ENCODE data around the gene RANBP17.
"Not testable (repeated sequence)": the region's sequence is repeated elsewhere in the genome, so short reads cannot be mapped to it uniquely, and the experiment has no call there.

Gene RANBP17

DNA sequence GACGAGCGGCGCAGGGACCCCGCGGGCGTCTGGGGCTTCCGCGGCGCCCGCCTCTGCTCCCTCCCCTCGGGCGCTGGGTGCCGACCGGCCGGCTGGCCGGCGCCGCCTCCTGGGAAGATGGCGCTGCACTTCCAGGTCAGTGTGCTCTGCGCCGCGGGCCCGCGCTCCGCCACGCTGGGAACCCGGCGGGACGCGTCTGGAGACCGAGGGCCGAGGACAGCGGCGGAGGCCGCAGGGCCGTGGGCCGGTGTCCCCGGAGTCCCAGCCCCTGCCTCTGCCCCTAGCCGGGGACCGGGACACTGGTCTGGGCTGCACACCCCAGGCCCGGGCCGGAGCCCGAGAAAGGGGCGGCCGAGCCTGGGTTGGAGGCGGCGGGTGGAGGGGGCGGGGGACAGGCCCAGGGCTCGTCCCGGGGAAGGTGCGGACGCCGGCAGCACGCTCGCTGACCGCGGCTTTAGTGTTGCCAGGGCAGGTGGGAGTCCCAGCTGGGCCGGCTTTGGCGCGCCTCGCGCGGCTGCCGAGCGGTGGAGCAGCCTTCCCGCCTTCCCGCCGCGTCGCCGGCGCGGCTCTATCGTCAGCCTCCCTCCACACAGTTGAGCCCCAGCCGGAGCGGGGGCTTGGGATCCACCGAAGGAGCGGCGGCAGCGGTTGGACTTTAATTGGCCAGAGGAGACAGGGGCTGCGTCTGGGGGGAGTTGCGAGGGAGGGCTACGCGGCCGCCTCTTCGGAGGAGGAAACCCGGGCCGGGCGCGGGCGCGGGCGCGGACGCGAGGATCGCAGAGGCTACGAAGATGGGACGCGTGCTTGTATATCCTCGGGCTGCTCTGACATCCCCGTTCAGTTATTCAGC is at the start of gene RANBP17:
TSS of gene RANBP17 (plus strand) at position 102 of the 850 bp plus-strand sequence.
- FAIRE-seq (peak; percentile 87), DNase-seq (ENCODE audit: insufficient read length, low spot score) (peak; percentile 80)

GRCh38 chr5:170813231-170813630 is 48.6 kb upstream of the RANBP17 start:
- DNase-seq (ENCODE audit: insufficient read length, low spot score) (no peak), FAIRE-seq (no peak)

DNA sequence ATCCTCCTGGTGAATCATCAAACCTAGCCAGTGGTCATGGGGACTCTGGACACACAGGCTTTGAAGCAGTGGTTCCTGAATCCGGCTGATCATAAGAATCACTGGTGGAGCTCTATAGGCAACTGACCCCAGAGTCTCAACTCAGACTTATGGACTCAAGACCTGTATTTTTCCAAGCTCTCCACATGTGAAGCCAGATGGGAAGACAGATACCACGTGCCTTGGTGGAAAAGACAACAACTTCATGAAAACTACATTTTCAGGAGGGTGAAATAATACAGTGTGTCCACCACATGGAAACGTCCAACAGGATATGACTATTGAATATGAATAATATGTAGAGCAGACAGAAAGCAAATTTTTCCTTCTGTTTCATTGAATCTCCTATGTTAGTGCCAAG is 44.6 kb upstream of the RANBP17 start:
- FAIRE-seq, result no peak
- DNase-seq (ENCODE audit: insufficient read length, low spot score), result no peak

- FAIRE-seq, result no peak
Measured at GRCh38 chr5:170818232-170818631, 43.6 kb upstream of the RANBP17 start.

GRCh38 chr5:170819824-170820223 is 42.0 kb upstream of the RANBP17 start:
- DNase-seq (ENCODE audit: insufficient read length, low spot score) (no peak), FAIRE-seq (no peak)

More at GRCh38 chr5:170818232-170818631, 43.6 kb upstream of the RANBP17 start:
- no peak for DNase-seq (ENCODE audit: insufficient read length, low spot score)

DNA sequence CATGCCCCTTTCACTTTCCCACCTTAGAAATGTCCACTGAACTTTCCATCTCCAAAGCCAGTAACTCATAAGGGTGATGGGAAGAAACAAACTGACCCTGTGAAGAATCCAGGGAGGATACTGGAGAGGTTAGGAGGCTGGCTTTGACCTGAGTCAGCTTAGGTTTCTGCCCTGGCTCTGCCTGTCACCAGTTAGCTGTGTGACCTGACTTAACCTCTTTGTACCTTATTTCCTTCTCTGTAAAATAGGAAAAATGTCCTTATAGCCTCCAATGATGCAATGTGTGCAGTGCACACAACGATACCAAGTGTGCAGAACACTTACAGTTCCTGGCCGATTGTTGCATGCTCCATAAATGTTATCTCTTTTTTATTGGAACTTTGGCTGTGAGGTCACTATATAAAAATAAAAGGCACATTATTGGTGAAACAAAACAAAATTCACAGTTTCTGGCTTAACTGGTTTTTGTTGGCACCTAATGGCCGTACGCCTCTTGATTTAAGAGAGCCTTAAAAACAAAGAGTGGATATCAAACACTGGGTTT is 40.5 kb upstream of the RANBP17 start:
- DNase-seq (ENCODE audit: insufficient read length, low spot score) (no peak), FAIRE-seq (no peak)

DNA sequence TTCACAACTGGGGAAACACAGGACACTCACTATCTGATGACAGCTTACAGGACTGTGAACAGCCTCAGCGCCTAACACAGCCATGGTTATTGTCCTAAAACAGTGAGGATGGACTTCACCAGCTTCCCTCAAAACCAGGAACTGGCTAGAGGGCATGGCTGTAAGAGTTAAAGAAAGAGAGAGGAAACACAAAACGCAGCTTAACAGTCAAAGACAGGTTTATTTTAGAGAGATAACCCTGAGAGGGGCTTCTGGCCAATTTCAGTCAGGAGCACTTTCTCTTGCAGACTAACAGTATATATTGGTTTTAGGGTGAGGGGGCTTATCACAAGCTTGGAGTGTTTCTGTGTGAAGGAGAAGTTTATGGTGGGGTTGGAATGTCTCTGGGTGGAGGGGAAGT is 35.7 kb upstream of the RANBP17 start:
- no peak for FAIRE-seq
- no peak for DNase-seq (ENCODE audit: insufficient read length, low spot score)

DNA sequence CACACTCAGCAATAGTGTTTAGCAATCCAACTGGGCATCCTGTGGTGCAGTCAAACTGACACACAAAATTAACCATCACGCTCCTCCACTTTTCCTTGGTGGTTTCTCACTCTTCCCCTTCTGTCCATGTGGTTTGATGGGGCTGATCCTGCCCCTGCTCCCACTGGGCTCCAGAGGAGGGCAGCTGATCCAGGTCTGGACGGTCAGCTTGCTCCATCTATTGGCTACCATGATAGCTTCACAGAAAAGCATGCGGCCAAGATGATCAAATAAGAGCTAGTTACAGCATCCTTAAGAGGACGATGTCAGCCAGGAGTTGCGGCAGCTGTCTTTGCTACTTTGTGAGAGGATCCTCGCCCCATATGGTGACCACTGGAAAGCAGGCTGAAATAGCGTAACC is 29.6 kb upstream of the RANBP17 start:
- FAIRE-seq (no peak), DNase-seq (ENCODE audit: insufficient read length, low spot score) (no peak)

DNA sequence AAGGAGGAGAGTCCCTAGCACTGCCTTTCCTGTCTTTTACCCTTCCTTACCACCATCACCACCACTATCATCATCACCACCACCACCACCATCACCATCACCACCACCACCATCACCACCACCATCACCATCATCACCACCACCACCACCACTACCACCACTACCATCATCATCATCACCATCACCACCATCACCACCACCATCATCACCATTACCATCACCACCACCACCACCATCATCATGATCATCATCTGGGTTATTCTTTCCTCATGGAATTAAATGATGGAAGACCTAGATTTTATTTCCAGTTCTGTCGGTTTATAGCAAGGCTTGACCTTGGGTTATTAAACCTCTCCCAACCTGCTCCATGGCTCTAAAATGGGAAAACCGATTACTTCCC is 27.8 kb upstream of the RANBP17 start:
- FAIRE-seq, result peak; percentile 99
- DNase-seq (ENCODE audit: insufficient read length, low spot score), result not testable (repeated sequence)

- DNase-seq (ENCODE audit: insufficient read length, low spot score) (no peak), FAIRE-seq (no peak)
Measured at GRCh38 chr5:170836226-170836625, 25.6 kb upstream of the RANBP17 start.

DNA sequence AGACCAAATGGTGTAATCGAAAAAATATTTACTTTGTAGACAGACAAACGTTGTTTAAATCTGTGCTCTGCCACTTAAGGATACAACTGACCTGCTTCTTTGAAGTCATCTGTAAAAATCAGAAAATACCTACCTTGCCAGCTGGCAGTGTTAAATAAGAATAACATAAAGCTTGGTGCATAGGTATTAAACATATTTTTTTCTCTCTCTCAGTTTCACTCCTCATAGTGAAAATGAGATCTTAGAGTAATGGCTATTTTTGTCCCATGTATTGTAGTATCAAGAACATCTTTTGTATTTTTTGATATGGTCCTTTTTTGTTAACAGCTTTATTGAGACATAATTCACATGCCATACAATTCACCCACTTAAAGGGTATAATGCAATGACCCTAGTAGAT is 17.9 kb upstream of the RANBP17 start:
- DNase-seq (ENCODE audit: insufficient read length, low spot score), result no peak
- no peak for FAIRE-seq

DNA sequence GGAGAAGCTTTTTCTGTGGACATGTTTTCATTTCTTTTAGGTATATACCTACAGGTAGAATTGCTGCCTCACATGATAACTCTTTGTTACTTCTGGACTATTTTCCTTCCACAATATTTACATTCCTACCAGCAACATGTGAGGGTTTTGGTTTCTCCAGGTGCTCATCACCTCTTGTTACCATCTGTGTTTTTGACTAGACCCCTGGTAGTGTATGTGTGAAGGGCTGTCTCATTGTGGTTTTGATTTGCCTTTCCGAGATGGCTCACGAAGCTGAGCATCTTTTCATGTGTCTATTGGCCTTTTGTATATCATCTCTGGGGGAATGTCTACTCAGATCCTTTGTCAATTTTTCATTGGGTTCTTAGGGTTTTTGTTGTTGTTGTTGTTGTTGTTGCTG is 17.2 kb upstream of the RANBP17 start:
- no peak for DNase-seq (ENCODE audit: insufficient read length, low spot score)
- FAIRE-seq, result no peak

GRCh38 chr5:170846416-170846815 is 15.4 kb upstream of the RANBP17 start:
- FAIRE-seq, result no peak

DNA sequence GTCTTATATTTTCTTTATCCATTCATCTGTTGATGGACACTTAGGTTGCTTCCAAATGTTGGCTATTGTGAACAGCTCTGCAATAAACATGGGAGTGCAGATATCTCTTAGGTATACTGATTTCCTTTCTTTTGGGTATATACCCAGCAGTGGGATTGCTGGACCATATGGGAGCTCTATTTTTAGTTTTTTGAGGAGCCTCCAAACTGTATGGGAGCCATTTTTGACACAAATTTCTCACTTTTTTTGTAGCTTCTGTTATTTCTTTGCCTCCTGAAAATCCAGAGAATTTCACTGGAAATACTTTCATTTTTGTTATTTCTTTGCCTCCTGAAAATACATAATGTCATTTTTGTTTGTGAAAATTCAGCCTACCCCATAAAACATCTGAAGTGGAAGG is 15.0 kb upstream of the RANBP17 start:
- FAIRE-seq (no peak), DNase-seq (ENCODE audit: insufficient read length, low spot score) (no peak)

More at GRCh38 chr5:170846416-170846815, 15.4 kb upstream of the RANBP17 start:
- DNase-seq (ENCODE audit: insufficient read length, low spot score), result no peak

DNA sequence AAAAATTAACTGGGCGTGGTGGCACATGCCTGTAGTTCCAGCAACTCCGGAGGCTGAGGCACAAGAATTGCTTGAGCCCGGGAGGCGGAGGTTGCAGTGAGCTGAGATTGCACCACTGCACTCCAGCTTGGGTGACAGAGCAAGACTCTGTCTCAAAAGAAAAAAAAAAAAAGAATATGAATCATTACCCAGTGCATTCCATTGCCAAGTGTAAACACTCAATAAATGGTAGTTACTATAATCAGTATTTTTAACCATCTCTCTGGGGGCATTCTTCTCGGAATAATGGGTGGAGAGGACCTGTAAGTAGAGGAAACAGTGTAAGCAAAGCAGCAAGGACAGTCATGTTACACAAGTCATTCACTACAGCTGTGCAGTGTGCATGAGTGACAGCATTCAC is 13.8 kb upstream of the RANBP17 start:
- FAIRE-seq (no peak), DNase-seq (ENCODE audit: insufficient read length, low spot score) (no peak)

DNA sequence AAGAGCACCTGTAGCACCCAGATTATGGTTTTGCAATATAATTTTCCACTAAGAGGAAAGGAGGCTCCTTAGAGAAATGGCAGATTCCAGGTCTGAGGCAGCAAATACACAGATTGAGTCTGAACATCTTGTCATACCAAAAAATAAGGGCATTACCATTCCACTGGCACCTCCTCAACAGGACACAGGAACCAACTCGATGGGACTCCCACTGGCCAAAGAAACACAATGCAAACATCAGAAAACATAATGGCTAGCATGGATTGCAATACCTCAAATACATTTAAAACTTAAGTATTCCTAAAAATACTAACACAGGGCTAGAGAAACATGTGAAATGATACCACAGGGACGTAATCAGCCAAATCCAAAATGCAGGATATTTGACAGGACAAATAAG is 12.4 kb upstream of the RANBP17 start:
- FAIRE-seq (no peak), DNase-seq (ENCODE audit: insufficient read length, low spot score) (no peak)

DNA sequence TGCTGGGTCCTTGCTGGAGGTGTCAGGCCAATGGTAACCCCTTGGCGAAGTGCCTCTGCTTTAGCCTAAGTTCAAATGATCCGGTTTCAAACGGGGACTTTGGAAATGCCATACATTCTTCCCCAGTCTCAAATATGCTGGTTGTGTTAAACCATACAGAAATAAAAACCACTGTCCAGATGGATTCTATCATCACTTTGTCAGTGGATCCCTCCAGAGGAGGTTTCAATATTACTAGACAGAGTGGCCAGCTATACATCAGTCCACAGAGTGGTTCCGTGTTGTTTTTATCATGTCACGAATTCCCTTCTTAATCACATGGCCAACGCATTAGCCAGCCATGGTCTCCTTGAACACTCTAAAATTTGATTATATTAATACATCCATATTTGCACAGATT is 7.3 kb upstream of the RANBP17 start:
- DNase-seq (ENCODE audit: insufficient read length, low spot score), result no peak
- FAIRE-seq, result no peak

DNA sequence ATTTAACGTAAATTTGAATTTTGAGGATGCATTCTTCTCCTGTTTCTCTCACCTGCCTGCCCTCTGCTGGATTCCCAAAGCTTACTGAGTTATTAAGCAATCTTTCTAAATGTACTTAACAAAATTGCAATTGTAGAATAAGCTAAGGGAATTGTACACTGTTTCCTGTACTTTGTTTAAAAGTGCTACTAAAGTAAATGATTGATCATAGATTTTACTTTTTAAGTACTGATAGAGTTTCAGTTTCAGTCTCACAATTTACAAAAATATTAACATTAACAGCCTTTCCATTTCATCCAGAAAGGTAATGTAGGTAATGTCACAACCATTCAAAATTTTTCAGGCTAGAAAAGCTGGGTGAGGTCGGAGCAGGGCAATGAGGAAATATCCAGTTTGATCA is 4.8 kb upstream of the RANBP17 start:
- no peak for FAIRE-seq
- DNase-seq (ENCODE audit: insufficient read length, low spot score), result no peak

GRCh38 chr5:170860415-170860814 is 1.4 kb upstream of the RANBP17 start:
- no peak for FAIRE-seq
- DNase-seq (ENCODE audit: insufficient read length, low spot score), result no peak

DNA sequence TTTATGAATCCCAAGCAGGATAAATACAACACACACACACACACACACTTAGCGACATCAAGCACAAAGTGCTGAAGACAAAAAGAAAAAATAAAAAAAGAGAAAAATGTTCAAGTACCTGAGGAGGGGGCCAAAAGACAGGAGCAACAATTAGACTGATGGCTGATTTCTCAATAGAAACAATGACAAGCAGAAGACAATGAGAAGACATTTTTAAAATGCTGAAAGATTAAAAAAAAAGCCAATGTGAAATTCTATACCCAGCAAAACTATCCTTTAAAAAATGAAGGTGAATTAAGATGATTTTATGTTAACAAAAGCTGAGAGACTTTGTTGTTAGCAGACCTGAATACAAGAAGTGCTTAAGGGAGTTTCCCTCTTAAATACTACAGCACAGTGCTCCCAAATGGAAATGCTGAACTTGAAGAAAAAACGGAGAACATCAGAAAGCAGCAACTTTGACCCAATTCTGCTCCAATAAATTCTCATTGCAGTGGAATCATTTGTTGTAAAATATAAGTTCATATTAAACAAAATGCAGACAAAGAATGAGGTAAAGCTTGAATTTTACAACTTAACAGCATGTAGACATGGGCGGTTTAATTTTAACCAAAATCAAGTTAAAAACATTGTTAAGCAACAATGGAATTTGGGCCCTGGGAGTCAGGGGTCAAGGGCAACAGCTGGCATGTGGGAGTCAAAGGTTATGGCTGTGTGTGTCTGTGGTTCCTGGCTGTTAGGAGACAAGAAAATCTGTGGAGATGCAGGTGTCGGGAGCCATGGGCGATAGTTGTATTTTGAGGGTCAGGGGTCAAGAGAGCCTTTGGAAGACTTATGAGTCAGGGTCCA is 776 bp upstream of the RANBP17 start:
- no peak for DNase-seq (ENCODE audit: insufficient read length, low spot score)
- FAIRE-seq, result no peak

DNA sequence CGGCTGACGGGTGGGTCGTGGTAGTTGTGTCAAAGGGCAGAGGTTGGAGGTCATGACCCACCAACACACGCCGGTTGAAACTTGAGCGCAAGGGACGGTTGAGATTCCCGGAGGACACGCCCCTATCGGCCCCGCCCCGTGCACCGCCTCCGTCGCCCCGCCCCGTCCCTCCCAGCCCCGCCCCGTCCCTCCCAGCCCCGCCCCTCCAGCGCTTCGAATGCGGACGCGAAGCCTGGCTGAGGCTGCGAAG is 226 bp upstream of the RANBP17 start:
- DNase-seq (ENCODE audit: insufficient read length, low spot score) (no peak), FAIRE-seq (no peak)

DNA sequence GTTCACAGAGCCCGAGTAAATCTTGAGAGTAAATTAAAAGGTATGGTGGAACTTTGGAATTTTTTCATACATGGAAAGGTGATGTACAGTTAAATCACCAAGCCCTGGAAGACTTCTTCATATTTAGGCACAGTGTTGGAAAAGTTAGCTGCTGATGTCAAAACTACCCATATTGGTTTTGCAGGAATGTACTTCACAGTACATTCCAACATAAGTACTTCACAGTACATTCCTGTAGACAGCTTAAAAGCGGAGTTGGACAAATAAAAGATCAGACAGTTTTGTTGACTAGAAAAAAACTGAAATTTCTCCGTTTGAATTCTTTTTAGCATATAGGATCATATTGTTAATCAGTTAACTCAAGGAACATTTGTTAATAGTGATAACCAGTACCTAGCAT is 1.8 kb downstream of the RANBP17 start:
- peak; percentile 42 for FAIRE-seq
- DNase-seq (ENCODE audit: insufficient read length, low spot score), result no peak

All from HTR-8/SVneo (cell line).